Calu3 (cell line): ENCODE data around the gene MRPL49. TPM values are rescaled to one million over a fixed set of nuclear protein-coding genes. Genes with fewer than 3 reads are reported as not detected.
"Not testable (repeated sequence)": the region's sequence is repeated elsewhere in the genome, so short reads cannot be mapped to it uniquely, and the experiment has no call there.

ENCODE experiments used
- BruUV-seq: library from RNA; stranded (reverse); fragments of 400-500 nt; replicated peaks from 2 replicates; lab custom pipeline; 2021; lab: Mats Ljungman, UMichigan
- CTCF ChIA-PET: fragments of 300-600 bp; sonication (Branson Sonifier 250); formaldehyde crosslinking; loops from one replicate; lab custom pipeline; 2022; ENCODE audit warnings: antibody characterized with exemption; lab: Charles Lee
- DNase-seq: peaks from one replicate; pipeline ENCODE4 v3.0.0; 2022
- H3K27ac Mint-ChIP-seq: one replicate; pipeline ENCODE4 v1.8.0; 2022; ENCODE audit warnings: mixed read lengths; ENCODE audit not compliant: unreplicated experiment
- H3K27me3 Mint-ChIP-seq: one replicate; pipeline ENCODE4 v1.8.0; 2022; ENCODE audit warnings: mixed read lengths; ENCODE audit not compliant: unreplicated experiment
- H3K36me3 Mint-ChIP-seq: one replicate; pipeline ENCODE4 v1.8.0; 2022; ENCODE audit warnings: mild to moderate bottlenecking, moderate library complexity, mixed read lengths; ENCODE audit not compliant: insufficient read depth, unreplicated experiment
- H3K4me1 Mint-ChIP-seq: one replicate; pipeline ENCODE4 v1.8.0; 2022; ENCODE audit warnings: mild to moderate bottlenecking, low read depth, mixed read lengths; ENCODE audit not compliant: unreplicated experiment
- H3K4me3 Mint-ChIP-seq: one replicate; pipeline ENCODE4 v1.8.0; 2022; ENCODE audit warnings: mild to moderate bottlenecking, low read depth, moderate library complexity, mixed read lengths; ENCODE audit not compliant: unreplicated experiment
- H3K9me3 Mint-ChIP-seq: one replicate; pipeline ENCODE4 v1.8.0; 2022; ENCODE audit warnings: low read depth, mixed read lengths; ENCODE audit not compliant: unreplicated experiment
- CTCF ChIP-seq: fragments of 200-600 bp; IDR thresholded peaks from one replicate; pipeline ENCODE4 v1.8.0; 2022; ENCODE audit warnings: antibody characterized with exemption; ENCODE audit not compliant: unreplicated experiment
- intact Hi-C: fragments of 100-400 bp; cut with micrococcal nuclease; formaldehyde crosslinking; loops from one replicate; pipeline ENCODE4 v1.10.0; 2022; ENCODE audit not compliant: unreplicated experiment
- microRNA-seq: library from miRNA; unstranded; fragments of <30 nt; microRNA quantifications from one replicate; pipeline ENCODE4 v1.2.0, GENCODE V29; 2022
- total RNA-seq: library from RNA; stranded (reverse); gene quantifications from 2 replicates; pipeline ENCODE4 v1.2.3, GENCODE V29; 2022

Gene MRPL49
- total RNA-seq, 1 experiment from 2014 or later: 84.1 TPM

- H3K27me3 Mint-ChIP-seq: no peaks in the 10 kb centered on the region
- intact Hi-C loops: no loop called here
- BruUV-seq: no TSS peak
- H3K27ac Mint-ChIP-seq: no peak overlapping the region
- DNase-seq: no peak
- no peaks in the 10 kb centered on the region for H3K9me3 Mint-ChIP-seq
- TF ChIP-seq CTCF: no peak
- peaks cover 23% of the 10 kb centered on the region for H3K4me1 Mint-ChIP-seq
- CTCF ChIA-PET: interaction anchor here (0.6 kb wide), 1 partner anchor 46 kb away, joined by 4 read pairs; no protein-coding TSS in a partner anchor
- H3K36me3 Mint-ChIP-seq: peaks cover 9% of the 10 kb centered on the region
- H3K4me3 Mint-ChIP-seq: no peak overlapping the region
These were observed 47.1 kb downstream of the MRPL49 start for GRCh38 chr11:65169164-65169641.

DNA sequence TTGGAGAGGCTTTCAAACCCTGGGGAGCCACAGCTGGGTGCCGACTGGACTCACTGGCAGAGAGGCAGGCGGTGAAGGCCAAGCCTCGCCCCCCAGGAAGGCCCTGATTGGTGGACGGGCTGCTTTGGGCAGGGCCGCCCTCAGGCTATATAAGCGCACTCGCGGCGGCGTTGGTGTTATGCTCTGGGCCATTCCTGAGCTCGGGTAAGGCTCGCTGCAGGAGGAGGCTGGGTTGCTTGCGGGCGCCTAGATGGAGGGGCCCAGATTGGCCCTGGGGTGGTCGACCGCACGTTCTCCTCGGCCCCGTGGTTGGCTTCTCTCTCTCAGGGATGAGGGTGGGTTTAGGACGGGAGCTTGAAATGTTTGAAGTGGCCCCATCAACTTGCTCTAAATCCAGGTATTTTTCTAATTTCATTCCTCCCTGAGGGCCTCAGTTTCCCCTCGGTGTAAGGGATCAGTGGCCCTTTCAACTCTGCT, 48.0 kb downstream of the MRPL49 start, which contains the start of gene SPDYC:
SPDYC (plus strand) TSS at position 176 of the 477 bp plus-strand sequence. CDS start 1,125 bp downstream, outside the sequence.
- H3K27me3 Mint-ChIP-seq: no peaks in the 10 kb centered on the region
- no TSS peak for BruUV-seq
- intact Hi-C loops: no loop called here
- peaks cover 9% of the 10 kb centered on the region for H3K36me3 Mint-ChIP-seq
- peaks cover 23% of the 10 kb centered on the region for H3K4me1 Mint-ChIP-seq
- no peak within 1 kb of the TSS for H3K4me3 Mint-ChIP-seq
- no peak for TF ChIP-seq CTCF
- H3K9me3 Mint-ChIP-seq: no peaks in the 10 kb centered on the region
- DNase-seq: no peak
- CTCF ChIA-PET: interaction anchor here (1.3 kb wide), 1 partner anchor 12 kb away, joined by 3 read pairs; no protein-coding TSS in a partner anchor
- H3K27ac Mint-ChIP-seq: no peak within 1 kb of the TSS

DNA sequence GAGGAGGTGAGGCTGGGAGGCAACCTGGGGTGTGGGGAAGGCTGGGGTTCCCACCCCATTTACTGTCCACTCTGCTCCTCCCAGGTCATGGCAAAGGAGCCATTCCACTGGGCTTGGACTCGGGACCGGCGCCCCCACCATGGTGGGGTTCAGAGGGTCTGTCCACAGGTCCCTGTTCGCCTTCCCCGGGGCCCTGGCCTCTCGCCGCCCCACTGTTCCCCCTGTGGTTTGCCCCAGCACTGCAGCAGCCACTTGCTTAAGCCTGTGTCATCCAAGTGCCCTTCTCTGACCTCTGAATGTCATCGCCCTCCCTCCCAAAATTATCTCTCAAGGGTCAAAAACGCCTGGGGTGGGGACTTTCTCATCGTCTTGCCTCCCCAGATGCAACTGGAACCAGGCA, 50.5 kb downstream of the MRPL49 start:
- no peak for DNase-seq
- no peak for TF ChIP-seq CTCF
- BruUV-seq: no TSS peak
- Mint-ChIP-seq H3K36me3 (peaks cover 5% of the 10 kb centered on the region), H3K27me3 (no peaks in the 10 kb centered on the region), H3K4me3 (no peak overlapping the region), H3K4me1 (peaks cover 8% of the 10 kb centered on the region), H3K27ac (no peak overlapping the region), H3K9me3 (no peaks in the 10 kb centered on the region)
- CTCF ChIA-PET: no interaction called here
- intact Hi-C loops: no loop called here

DNA sequence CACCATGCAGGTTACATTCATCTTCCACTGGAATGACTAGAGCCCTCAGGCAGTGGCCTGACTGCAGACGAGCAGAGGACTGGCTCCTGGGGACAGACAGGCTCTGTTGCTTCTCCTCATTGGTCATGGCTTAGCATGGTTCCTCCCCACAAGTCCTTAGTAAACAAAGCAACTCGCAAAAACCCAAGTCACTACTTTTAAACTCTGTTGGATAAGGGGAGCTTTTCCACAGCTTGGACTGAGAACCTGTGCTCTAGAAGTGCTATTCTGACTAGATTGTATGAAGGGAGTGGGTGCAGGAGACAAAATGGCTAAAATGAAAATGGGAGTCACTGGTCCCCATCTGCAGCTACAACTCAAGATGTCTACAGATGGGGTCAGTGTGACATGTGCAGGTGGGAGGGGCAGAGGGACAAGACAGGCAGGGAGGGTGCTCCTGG, 52.5 kb downstream of the MRPL49 start:
- CTCF ChIA-PET, H3K27ac Mint-ChIP-seq, H3K36me3 Mint-ChIP-seq, BruUV-seq, H3K27me3 Mint-ChIP-seq, H3K9me3 Mint-ChIP-seq, intact Hi-C loops, DNase-seq, H3K4me1 Mint-ChIP-seq, H3K4me3 Mint-ChIP-seq: not testable (repeated sequence)

Small RNA genes lying within 50 kb of the gene (microRNA-seq; reads per million reads assigned to microRNA genes)
- 2.1 reads per million for gene MIR6751

Other genes starting within 250 kb of the MRPL49 start
- 92.8 and 101 TPM in 2 replicates for gene EHD1, start 243.7 kb upstream of the MRPL49 start, total RNA-seq
- 29.6 and 35.8 TPM in 2 replicates for gene ATG2A, start 205.1 kb upstream of the MRPL49 start, total RNA-seq
- 9.9 and 12.2 TPM in 2 replicates for gene PPP2R5B, start 197.6 kb upstream of the MRPL49 start, total RNA-seq
- gene GPHA2, start 186.4 kb upstream of the MRPL49 start, total RNA-seq: not detected in 2 replicates
- 0.56 TPM in 1 of 2 replicates, not detected in the other for gene MAJIN, start 150.2 kb upstream of the MRPL49 start, total RNA-seq
- 4.5 and 11.3 TPM in 2 replicates for gene BATF2, start 125.3 kb upstream of the MRPL49 start, total RNA-seq
- 62.6 and 63.7 TPM in 2 replicates for gene ARL2, start 108.2 kb upstream of the MRPL49 start, total RNA-seq
- 22.1 and 25.7 TPM in 2 replicates for gene SNX15, start 94.9 kb upstream of the MRPL49 start, total RNA-seq
- 12.9 and 17.6 TPM in 2 replicates for gene SAC3D1, start 81.1 kb upstream of the MRPL49 start, total RNA-seq
- not detected in 2 replicates for gene NAALADL1, start 63.8 kb upstream of the MRPL49 start, total RNA-seq
- 53.4 and 55.4 TPM in 2 replicates for gene CDCA5, start 38.3 kb upstream of the MRPL49 start, total RNA-seq
- gene ZFPL1, start 38.1 kb upstream of the MRPL49 start, total RNA-seq: 47.6 and 48.0 TPM in 2 replicates
- gene VPS51, start 26.1 kb upstream of the MRPL49 start, total RNA-seq: 64.4 and 78.1 TPM in 2 replicates
- 41.2 and 42.8 TPM in 2 replicates for gene TM7SF2, start 10.4 kb upstream of the MRPL49 start, total RNA-seq
- gene ZNHIT2, start 4.6 kb upstream of the MRPL49 start, total RNA-seq: 13.2 and 17.2 TPM in 2 replicates
- 650 and 668 TPM in 2 replicates for gene FAU, start 187 bp upstream of the MRPL49 start, total RNA-seq
- gene SYVN1, start 12.2 kb downstream of the MRPL49 start, total RNA-seq: 68.5 and 76.7 TPM in 2 replicates
- not detected in 2 replicates for gene SPDYC, start 47.9 kb downstream of the MRPL49 start, total RNA-seq
- 288 and 314 TPM in 2 replicates for gene CAPN1, start 59.6 kb downstream of the MRPL49 start, total RNA-seq
- gene POLA2, start 139.6 kb downstream of the MRPL49 start, total RNA-seq: 34.4 and 40.4 TPM in 2 replicates
- gene CDC42EP2, start 192.5 kb downstream of the MRPL49 start, total RNA-seq: 35.6 and 43.2 TPM in 2 replicates
- 57.5 and 61.1 TPM in 2 replicates for gene DPF2, start 211.5 kb downstream of the MRPL49 start, total RNA-seq
- 0.73 and 1.5 TPM in 2 replicates for gene TIGD3, start 232.4 kb downstream of the MRPL49 start, total RNA-seq